ENCODE measurements around the gene FBXO27.
"Not testable (repeated sequence)": the region's sequence is repeated elsewhere in the genome, so short reads cannot be mapped to it uniquely, and the experiment has no call there.

FBXO27 gene

GRCh38 chr19:39037194-39037593, 4.8 kb upstream of the FBXO27 start:
- DNase-seq = no peak

GRCh38 chr19:39036581-39036980, 4.2 kb upstream of the FBXO27 start:
- DNase-seq = no peak

GRCh38 chr19:39031368-39032062, 834 bp downstream of the FBXO27 start:
- peak; percentile 76 for DNase-seq

GRCh38 chr19:39030854-39031367, 1.4 kb downstream of the FBXO27 start:
- DNase-seq = no peak

- DNase-seq = no peak
Measured at GRCh38 chr19:39024875-39025641, 7.3 kb downstream of the FBXO27 start.

- no peak for DNase-seq
Measured at GRCh38 chr19:39021063-39021462, 11.3 kb downstream of the FBXO27 start.

- DNase-seq = no peak
Measured at GRCh38 chr19:39017646-39018045, 14.7 kb downstream of the FBXO27 start.

GRCh38 chr19:39017026-39017425, 15.3 kb downstream of the FBXO27 start:
- DNase-seq = no peak

GRCh38 chr19:39014037-39014436, 18.3 kb downstream of the FBXO27 start:
- DNase-seq = no peak

GRCh38 chr19:39009001-39009400, 23.3 kb downstream of the FBXO27 start:
- no peak for DNase-seq

GRCh38 chr19:39008137-39008536, 24.2 kb downstream of the FBXO27 start:
- DNase-seq = no peak

- no peak for DNase-seq
Measured at GRCh38 chr19:39007096-39007495, 25.3 kb downstream of the FBXO27 start.

GRCh38 chr19:39004403-39004802, 27.9 kb downstream of the FBXO27 start:
- DNase-seq = no peak

GRCh38 chr19:39003796-39004195, 28.6 kb downstream of the FBXO27 start:
- DNase-seq = no peak

- no peak for DNase-seq
Measured at GRCh38 chr19:39003188-39003587, 29.2 kb downstream of the FBXO27 start.

- DNase-seq = no peak
Measured at GRCh38 chr19:39001041-39001440, 31.3 kb downstream of the FBXO27 start.

- DNase-seq = not testable (repeated sequence)
Measured at GRCh38 chr19:38997576-38997975, 34.8 kb downstream of the FBXO27 start.

GRCh38 chr19:38993271-38993670, 39.1 kb downstream of the FBXO27 start:
- DNase-seq = no peak

GRCh38 chr19:38990949-38991697, 41.2 kb downstream of the FBXO27 start:
- DNase-seq = no peak

GRCh38 chr19:38989614-38990013, 42.7 kb downstream of the FBXO27 start:
- DNase-seq = not testable (repeated sequence)

GRCh38 chr19:38989066-38989605, 43.2 kb downstream of the FBXO27 start:
- no peak for DNase-seq

- not testable (repeated sequence) for DNase-seq
Measured at GRCh38 chr19:38988627-38989026, 43.7 kb downstream of the FBXO27 start.

- not testable (repeated sequence) for DNase-seq
Measured at GRCh38 chr19:38987745-38988144, 44.6 kb downstream of the FBXO27 start.
